Body of pancreas (tissue), 4 donors: ENCODE data around the gene TMEM233.

ENCODE experiments used
- POLR2A ChIP-seq, 3 donors: fragments of 450-650 bp; IDR thresholded peaks; one replicate each; pipeline ENCODE4 v1.6.1; 2016; ENCODE audit warnings: antibody characterized with exemption in 3 of 3, mild to moderate bottlenecking in 2 of 3
- TF ChIP-seq, protein P1 (sequence below), 7 experiments: fragments of 450-650 bp in 4 of 7; fragments of 200-600 bp in 3 of 7; sonication (generic) in 3 of 7; IDR thresholded peaks; one replicate each; pipeline ENCODE4 v1.5.1; 2016 to 2019; ENCODE audit warnings: antibody characterized with exemption in 7 of 7

- no peak for TF ChIP-seq POLR2A (IDR thresholded peaks at IDR 0.05)
- TF ChIP-seq, protein P1, sequence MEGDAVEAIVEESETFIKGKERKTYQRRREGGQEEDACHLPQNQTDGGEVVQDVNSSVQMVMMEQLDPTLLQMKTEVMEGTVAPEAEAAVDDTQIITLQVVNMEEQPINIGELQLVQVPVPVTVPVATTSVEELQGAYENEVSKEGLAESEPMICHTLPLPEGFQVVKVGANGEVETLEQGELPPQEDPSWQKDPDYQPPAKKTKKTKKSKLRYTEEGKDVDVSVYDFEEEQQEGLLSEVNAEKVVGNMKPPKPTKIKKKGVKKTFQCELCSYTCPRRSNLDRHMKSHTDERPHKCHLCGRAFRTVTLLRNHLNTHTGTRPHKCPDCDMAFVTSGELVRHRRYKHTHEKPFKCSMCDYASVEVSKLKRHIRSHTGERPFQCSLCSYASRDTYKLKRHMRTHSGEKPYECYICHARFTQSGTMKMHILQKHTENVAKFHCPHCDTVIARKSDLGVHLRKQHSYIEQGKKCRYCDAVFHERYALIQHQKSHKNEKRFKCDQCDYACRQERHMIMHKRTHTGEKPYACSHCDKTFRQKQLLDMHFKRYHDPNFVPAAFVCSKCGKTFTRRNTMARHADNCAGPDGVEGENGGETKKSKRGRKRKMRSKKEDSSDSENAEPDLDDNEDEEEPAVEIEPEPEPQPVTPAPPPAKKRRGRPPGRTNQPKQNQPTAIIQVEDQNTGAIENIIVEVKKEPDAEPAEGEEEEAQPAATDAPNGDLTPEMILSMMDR (IDR thresholded peaks at IDR 0.05): no peak
Measured at GRCh38 chr12:119578112-119578511, 15.5 kb upstream of the TMEM233 start.
